HepG2 (cell line): ENCODE results near the gene KIAA0232. TPM values are rescaled to one million over a fixed set of nuclear protein-coding genes. Genes with fewer than 3 reads are reported as not detected.

Experiments
- AHR ChIP-seq: IDR thresholded peaks from 2 replicates; pipeline ENCODE4 v1.6.1; 2018; ENCODE audit warnings: missing genetic modification reagents, missing compliant biosample characterization
- ATF2 ChIP-seq: sonication (generic); formaldehyde crosslinking; IDR thresholded peaks from 2 replicates; pipeline ENCODE4 v1.4.0; 2020; ENCODE audit warnings: missing genetic modification reagents
- CBX1 ChIP-seq: IDR thresholded peaks from one replicate; pipeline ENCODE4 v1.6.1; 2016; ENCODE audit warnings: antibody characterized with exemption, low read depth
- CBX5 ChIP-seq: sonication (generic); formaldehyde crosslinking; IDR thresholded peaks from 2 replicates; pipeline ENCODE4 v1.4.0; 2020; ENCODE audit warnings: missing genetic modification reagents, borderline replicate concordance
- CEBPG ChIP-seq: IDR thresholded peaks from 2 replicates; pipeline ENCODE4 v1.6.1; 2016
- CHCHD3 ChIP-seq: sonication (generic); formaldehyde crosslinking; IDR thresholded peaks from 2 replicates; pipeline ENCODE4 v1.8.0; 2022; ENCODE audit warnings: mild to moderate bottlenecking, missing genetic modification reagents, moderate library complexity
- DRAP1 ChIP-seq: IDR thresholded peaks from 2 replicates; pipeline ENCODE4 v1.6.1; 2016; ENCODE audit warnings: missing genetic modification reagents, missing compliant biosample characterization
- HIC2 ChIP-seq: sonication (generic); formaldehyde crosslinking; IDR thresholded peaks from 2 replicates; pipeline ENCODE4 v1.9.0; 2022; ENCODE audit warnings: low read depth, missing genetic modification reagents
- KLF12 ChIP-seq: sonication (generic); formaldehyde crosslinking; IDR thresholded peaks from 2 replicates; pipeline ENCODE4 v1.4.0; 2020; ENCODE audit warnings: missing genetic modification reagents, borderline replicate concordance
- MED8 ChIP-seq: sonication (generic); formaldehyde crosslinking; IDR thresholded peaks from 2 replicates; pipeline ENCODE4 v1.8.1; 2023; ENCODE audit warnings: mild to moderate bottlenecking, missing genetic modification reagents; ENCODE audit not compliant: insufficient replicate concordance
- PLSCR1 ChIP-seq: sonication (generic); formaldehyde crosslinking; IDR thresholded peaks from 2 replicates; pipeline ENCODE4 v1.5.0; 2020; ENCODE audit warnings: missing genetic modification reagents, mild to moderate bottlenecking, borderline replicate concordance
- RXRB ChIP-seq: IDR thresholded peaks from 2 replicates; pipeline ENCODE4 v1.6.1; 2016; ENCODE audit warnings: borderline replicate concordance, missing genetic modification reagents, missing compliant biosample characterization
- SOX13 ChIP-seq, 3 experiments: fragments of 450-650 bp in 1 of 3; sonication (generic) in 1 of 3; formaldehyde crosslinking in 1 of 3; IDR thresholded peaks in 2 of 3; conservative IDR thresholded peaks in 1 of 3; 2 replicates each; pipeline versions ENCODE4 v1.5.0 to v1.6.1; 2016 to 2020; ENCODE audit warnings: antibody characterized with exemption in 1 of 3, mild to moderate bottlenecking in 1 of 3, missing compliant biosample characterization in 1 of 3, missing genetic modification reagents in 1 of 3, moderate library complexity in 1 of 3
- SOX5 ChIP-seq: IDR thresholded peaks from 2 replicates; pipeline ENCODE4 v1.6.1; 2016; ENCODE audit warnings: borderline replicate concordance
- TGIF2 ChIP-seq: IDR thresholded peaks from 2 replicates; pipeline ENCODE4 v1.6.1; 2016; ENCODE audit warnings: control low read depth, missing compliant biosample characterization
- TSC22D2 ChIP-seq: sonication (generic); formaldehyde crosslinking; IDR thresholded peaks from 2 replicates; pipeline ENCODE4 v1.5.1; 2020; ENCODE audit warnings: missing genetic modification reagents, mild to moderate bottlenecking, borderline replicate concordance
- ZFP90 ChIP-seq: sonication (generic); formaldehyde crosslinking; IDR thresholded peaks from 2 replicates; pipeline ENCODE4 v1.8.0; 2022; ENCODE audit warnings: missing genetic modification reagents, mild to moderate bottlenecking, inconsistent platforms, borderline replicate concordance
- ZNF264 ChIP-seq: sonication (generic); formaldehyde crosslinking; IDR thresholded peaks from 2 replicates; pipeline ENCODE4 v1.4.0; 2020; ENCODE audit warnings: missing genetic modification reagents
- ZNF280D ChIP-seq: sonication (generic); formaldehyde crosslinking; IDR thresholded peaks from 2 replicates; pipeline ENCODE4 v1.5.1; 2020; ENCODE audit warnings: mild to moderate bottlenecking, missing genetic modification reagents
- ZNF350 ChIP-seq: sonication (generic); formaldehyde crosslinking; IDR thresholded peaks from 2 replicates; pipeline ENCODE4 v1.4.0; 2020; ENCODE audit warnings: mild to moderate bottlenecking, low read depth, missing genetic modification reagents, borderline replicate concordance
- ZNF792 ChIP-seq: IDR thresholded peaks from 2 replicates; pipeline ENCODE4 v1.6.1; 2016
- ZSCAN29 ChIP-seq: sonication (generic); formaldehyde crosslinking; conservative IDR thresholded peaks from 2 replicates; pipeline ENCODE4 v1.4.0; 2020; ENCODE audit warnings: mild to moderate bottlenecking, missing genetic modification reagents
- polyA plus RNA-seq, 8 experiments: library from polyadenylated mRNA; depleted of rRNA in 3 of 8; stranded (reverse) in 7 of 8; unstranded in 1 of 8; fragments of >200 nt; fragmentation: Illumina TruSeq in 4 of 8; extraction: Trizol in 4 of 8; gene quantifications; 2 replicates each; pipeline versions ENCODE4 v1.2.1 to v1.2.3, GENCODE V29; 2011 to 2016; ENCODE audit warnings: low read depth in 4 of 8, missing spikeins in 1 of 8, mixed read lengths in 1 of 8; ENCODE audit not compliant: insufficient read depth in 1 of 8
- total RNA-seq, 5 experiments: library from RNA; depleted of rRNA; stranded (reverse); fragments of >200 nt; fragmentation: Illumina TruSeq; extraction: Trizol; gene quantifications; 2 replicates each; pipeline ENCODE4 v1.2.3, GENCODE V29; 2016; ENCODE audit warnings: low read depth in 1 of 5

KIAA0232 gene
- total and polyA plus RNA-seq, 2 of the 13 experiments (the other 11 are each of a cell fraction or from before 2014, with no cell fraction given), result 7.8 to 17.1 TPM

GRCh38 chr4:6892190-6892908, 109.8 kb downstream of the KIAA0232 start (continued):
- TF ChIP-seq SOX13 (IDR thresholded peaks at IDR 0.05) (0 out of 2 replicates have a peak, but pooled peaks have one; percentile 13), SOX13 (CRISPR knock-in tag; conservative IDR thresholded peaks at IDR 0.05 in 1 of 2, IDR thresholded peaks at IDR 0.05 in 1 of 2) (peak; percentile 53 to 70; a peak in 2 of 4 replicates), ZSCAN29 (peak; percentile 71; the same call in 1 of the 2 replicates), DRAP1 (peak; percentile 66), AHR (peak; percentile 22; the same call in 1 of the 2 replicates), ATF2 (CRISPR knock-in tag) (peak; percentile 56; the same call in 1 of the 2 replicates), KLF12 (peak; percentile 86; the same call in 1 of the 2 replicates), ZNF280D (CRISPR knock-in tag) (0 out of 2 replicates have a peak, but pooled peaks have one; percentile 37), TGIF2 (peak; percentile 72), RXRB (peak; percentile 84), MED8 (CRISPR knock-in tag) (no peak), PLSCR1 (no peak), TSC22D2 (no peak), HIC2 (CRISPR knock-in tag) (peak; percentile 67; the same call in 1 of the 2 replicates), CBX5 (CRISPR knock-in tag) (peak; percentile 72), CBX1 (peak; percentile 49), ZNF350 (CRISPR knock-in tag) (peak; percentile 70; the same call in 1 of the 2 replicates), CEBPG (CRISPR knock-in tag) (peak; percentile 50; the same call in 1 of the 2 replicates), SOX5 (peak; percentile 84), ZNF264 (CRISPR knock-in tag) (peak; percentile 11), ZFP90 (no peak), CHCHD3 (CRISPR knock-in tag) (no peak), ZNF792 (CRISPR knock-in tag) (peak; percentile 59)
